Cortex of kidney (tissue), 1 donor: ENCODE measurements around the gene PPFIA2.

Experiments used
- DNase-seq: peaks from one replicate; lab custom pipeline; 2025; lab: John Stamatoyannopoulos, UW

PPFIA2 gene

DNA sequence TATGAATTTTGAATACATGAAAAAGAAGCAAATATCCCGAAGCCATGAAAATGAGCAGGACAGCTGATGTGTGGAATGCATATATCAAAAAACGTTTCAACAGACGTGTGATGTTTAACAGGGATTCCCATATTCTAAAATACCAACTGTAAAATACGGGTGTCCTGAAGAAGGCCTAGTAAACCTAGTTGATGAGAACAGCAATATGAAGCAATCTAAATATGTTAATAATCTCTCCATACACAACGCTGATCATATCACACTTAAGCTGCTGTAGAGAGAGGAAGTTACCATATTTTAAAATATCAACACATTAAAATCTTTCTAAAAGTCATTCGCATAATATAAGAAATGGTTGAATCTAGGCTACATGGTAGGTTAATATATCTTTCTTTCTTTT lies 317.5 kb downstream of the PPFIA2 start:
- DNase-seq, result no peak

- DNase-seq, result no peak
These were observed 319.1 kb downstream of the PPFIA2 start for GRCh38 chr12:81440001-81440400.

DNA sequence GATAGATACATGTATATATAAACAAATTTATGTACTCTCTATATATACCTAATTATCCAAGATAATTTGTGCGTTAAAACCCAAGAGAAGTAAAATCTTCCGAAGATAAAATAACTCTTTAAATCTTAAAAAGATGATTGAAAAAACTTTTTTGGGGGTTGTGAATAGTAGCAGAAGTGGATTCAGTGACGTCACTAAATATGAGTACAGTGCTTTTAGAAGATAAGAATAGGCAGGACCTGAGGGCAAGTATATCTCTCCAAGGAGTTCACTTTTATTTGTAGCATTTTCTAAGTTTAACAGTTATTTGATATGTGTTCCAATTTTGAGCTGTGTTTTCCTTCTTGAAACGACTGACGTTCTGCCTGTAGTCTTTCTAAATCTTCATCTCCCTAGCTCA lies 319.8 kb downstream of the PPFIA2 start:
- DNase-seq, result no peak

DNA sequence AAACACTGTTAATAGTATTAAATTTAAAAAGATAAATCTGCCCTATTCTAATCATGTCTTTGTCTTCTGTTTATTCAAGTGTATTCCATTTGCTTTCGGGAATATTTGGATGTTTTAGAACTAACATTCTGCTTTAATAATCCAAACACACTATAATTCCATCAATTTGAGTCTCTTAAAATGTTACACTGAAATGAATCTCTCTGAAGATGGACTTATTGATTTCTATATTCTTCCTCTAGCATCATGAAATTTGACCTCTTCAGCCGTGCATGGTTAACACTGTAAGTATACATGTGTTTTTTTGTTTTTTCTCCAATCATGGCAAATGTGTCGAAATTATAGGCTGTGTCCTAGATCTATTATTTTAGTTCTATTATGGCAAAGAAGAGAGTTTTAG lies 342.1 kb downstream of the PPFIA2 start:
- DNase-seq, result no peak

- no peak for DNase-seq
These were observed 342.6 kb downstream of the PPFIA2 start for GRCh38 chr12:81416571-81416970.

DNA sequence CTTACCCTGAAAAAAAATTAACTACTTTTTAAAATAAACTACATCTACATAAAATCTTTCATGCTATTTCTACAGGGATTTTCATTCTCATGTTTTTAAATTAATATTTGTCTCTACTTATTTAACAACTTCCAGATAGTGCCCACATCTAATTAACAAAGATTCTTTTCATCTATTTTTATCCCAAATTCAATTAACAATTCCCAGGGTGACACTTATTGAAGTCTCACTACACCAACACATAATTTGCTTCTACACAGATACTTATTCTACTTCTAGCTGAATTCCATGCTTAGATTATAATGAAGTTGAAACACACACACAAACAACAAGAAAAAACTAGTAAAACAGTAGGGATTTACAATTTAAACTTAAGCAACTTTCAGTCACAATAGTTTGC lies 344.7 kb downstream of the PPFIA2 start:
- DNase-seq, result no peak

GRCh38 chr12:81412940-81413339 lies 346.2 kb downstream of the PPFIA2 start:
- no peak for DNase-seq

GRCh38 chr12:81403348-81403747 lies 355.8 kb downstream of the PPFIA2 start:
- DNase-seq, result no peak

GRCh38 chr12:81401241-81401640 lies 357.9 kb downstream of the PPFIA2 start:
- no peak for DNase-seq

DNA sequence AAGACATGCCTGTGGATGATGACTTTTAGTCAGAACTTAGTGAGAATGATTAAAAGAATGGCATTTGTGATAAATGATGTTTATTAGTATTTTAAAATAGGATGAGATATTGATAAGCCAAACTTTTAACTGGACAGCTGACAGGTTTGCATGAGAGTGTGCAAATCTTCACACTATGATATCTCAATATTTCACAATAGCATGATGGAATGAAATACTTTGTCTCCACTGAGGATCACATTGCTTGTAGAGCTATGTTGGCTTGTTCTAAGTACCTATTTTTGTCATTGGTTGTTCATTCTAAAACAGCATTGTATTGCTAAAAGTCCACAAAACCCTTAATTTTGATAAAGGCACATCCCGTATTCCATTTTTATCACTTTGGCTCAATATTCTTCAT lies 359.1 kb downstream of the PPFIA2 start:
- no peak for DNase-seq

DNA sequence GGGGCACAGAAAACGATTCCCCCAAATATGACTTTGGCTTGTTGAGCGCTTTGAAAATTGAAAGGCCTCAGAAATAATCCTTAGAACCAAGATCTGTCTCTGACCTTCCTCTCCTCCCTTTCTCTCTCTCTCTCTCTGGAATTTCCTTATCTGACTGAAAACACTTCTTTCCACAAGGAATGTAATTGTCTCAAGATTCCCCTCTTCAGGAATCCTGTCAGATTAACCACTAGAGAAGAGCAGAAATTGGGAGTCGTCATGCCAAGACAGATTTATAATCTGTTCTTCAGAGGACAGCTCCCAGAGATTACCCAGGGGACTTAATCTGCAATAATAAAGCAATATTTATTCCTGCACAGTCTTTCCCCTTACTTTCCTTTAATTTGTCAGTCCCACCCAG lies 363.7 kb downstream of the PPFIA2 start:
- no peak for DNase-seq

DNA sequence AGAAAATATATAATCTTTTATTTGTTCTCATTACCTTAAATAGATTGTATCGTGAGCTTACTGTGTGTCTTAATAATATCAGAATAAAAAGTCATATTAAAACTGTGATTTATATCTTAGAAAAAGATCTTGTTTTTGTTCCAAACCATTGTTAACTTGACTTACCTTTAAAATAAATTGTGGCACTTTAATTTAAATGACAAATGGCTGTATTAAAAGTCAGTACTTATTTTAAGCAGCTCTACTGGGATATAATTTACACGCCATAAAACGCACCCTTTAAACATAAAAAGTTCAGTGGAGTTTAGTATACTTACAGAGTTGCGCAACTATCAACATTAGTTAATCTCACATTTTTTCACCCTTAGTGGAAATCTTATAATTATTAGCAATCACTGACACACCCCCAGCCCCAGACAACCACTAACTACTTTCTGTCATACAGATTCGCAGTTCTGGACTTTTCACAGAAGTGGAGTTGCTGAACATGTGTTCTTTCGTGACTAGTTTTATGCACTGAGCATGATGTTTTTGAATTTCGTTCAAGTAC lies 369.5 kb downstream of the PPFIA2 start:
- no peak for DNase-seq

DNA sequence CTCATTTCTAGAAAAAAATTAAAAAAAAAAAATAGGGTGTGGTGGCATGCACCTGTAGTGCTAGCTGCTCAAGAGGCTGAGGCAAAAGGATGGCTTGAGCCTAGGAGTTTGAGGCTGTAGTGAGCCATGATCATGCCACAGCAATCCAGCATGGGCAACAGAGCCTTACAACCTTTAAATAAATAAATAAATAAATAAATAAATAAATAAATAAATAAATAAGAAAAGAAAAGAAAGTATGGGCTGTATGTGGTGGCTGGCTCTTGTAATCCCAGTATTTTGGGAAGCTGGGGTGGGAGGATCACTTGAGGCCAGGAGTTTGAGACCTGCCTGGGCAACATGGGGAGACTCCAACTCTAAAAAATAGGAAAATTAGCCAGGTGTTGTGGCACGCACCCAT lies 373.0 kb downstream of the PPFIA2 start:
- DNase-seq, result no peak

GRCh38 chr12:81381951-81382350 lies 377.2 kb downstream of the PPFIA2 start:
- DNase-seq, result no peak

GRCh38 chr12:81378601-81379285 lies 380.4 kb downstream of the PPFIA2 start:
- no peak for DNase-seq

DNA sequence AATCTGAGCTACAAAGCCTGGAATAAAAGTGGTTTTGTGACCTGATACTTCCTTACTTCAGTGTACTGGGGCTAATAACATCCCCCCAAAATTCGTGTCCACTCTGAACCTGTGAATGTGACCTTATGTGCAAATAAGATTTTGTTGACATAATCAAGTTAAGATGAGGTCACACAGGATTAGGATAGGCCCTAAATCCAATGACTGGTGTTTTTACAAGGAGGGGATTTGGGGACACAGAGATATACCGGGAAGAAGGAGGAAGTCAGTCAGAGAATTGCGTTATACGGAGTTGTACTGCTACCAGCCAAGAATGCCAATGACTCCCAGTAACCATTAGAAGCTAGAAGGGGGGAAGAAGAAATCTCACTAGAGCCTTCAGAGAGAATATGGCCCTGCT lies 381.4 kb downstream of the PPFIA2 start:
- DNase-seq, result no peak

DNA sequence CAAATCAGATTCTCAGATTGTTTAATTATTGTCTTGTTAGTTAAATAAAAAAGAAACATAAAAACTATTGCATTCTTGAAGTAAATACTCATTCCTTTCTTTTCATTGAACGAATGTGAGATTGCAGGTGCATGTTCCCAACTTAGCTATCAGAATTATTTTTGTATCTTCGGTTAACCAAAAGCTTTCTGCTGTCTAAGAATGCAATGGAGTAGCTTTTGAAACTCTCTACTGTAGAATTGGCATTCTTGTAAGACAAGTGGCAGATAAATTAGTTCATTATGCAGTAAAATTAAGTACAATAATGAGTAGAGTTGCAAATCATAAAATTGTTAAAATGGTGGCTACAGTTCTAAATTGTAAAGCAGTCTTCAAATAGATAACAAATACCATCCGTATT lies 383.2 kb downstream of the PPFIA2 start:
- no peak for DNase-seq

DNA sequence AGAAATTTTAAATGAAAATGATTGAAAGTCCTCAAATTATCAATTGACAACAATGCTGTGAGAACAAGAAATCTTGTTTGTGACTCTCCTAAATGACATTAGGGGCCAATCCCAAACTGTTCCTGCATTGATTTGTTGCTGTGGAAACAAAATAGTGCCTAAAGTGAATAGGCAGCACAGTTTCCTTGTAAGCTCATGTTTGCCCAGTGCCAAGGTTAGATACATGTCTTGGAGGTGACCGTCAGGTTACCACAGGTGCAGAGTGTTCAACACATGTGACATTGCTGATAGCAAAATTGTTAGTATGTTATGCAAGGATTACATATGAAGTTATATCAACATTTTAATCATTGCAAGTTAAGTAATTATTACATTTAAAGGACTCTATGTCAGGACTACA lies 388.7 kb downstream of the PPFIA2 start:
- no peak for DNase-seq

- no peak for DNase-seq
These were observed 390.0 kb downstream of the PPFIA2 start for GRCh38 chr12:81369175-81369574.

DNA sequence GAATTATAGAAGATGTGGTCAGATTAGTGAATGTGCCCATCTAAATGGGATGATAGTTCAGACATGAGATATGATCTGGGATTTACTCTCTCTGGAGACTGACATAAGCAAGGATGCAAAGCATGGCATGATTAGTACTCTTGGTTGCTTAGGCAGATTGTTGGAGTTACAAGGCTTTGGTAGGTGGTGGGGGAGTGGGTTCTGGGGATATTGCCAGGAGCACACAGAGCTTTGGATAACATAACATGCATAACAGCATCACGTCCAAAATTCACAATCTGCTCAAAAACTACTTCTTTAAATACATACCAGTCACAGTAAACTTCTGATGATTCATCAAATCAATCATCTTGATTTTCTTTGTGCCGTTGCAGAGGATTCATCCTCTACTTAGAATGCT lies 393.9 kb downstream of the PPFIA2 start:
- DNase-seq, result no peak

DNA sequence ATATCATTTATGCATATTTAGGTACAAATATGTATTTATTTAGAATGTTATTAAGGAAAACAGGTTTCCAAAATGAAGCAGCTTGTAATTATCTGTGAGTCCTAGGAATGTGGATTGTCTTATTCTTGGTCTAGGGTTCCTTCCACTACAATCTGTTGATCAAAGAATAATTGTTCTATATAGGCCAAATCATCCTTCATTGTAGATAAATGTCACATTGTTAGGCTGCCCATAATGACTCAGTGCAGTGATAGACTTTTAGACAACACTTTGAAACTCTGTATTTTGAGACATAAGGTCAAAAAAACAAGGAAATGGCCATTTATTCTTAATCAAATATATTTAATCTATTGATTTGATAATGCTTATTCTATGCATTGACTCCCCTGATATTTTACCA lies 398.2 kb downstream of the PPFIA2 start:
- no peak for DNase-seq

- no peak for DNase-seq
These were observed 399.4 kb downstream of the PPFIA2 start for GRCh38 chr12:81359736-81360135.

DNA sequence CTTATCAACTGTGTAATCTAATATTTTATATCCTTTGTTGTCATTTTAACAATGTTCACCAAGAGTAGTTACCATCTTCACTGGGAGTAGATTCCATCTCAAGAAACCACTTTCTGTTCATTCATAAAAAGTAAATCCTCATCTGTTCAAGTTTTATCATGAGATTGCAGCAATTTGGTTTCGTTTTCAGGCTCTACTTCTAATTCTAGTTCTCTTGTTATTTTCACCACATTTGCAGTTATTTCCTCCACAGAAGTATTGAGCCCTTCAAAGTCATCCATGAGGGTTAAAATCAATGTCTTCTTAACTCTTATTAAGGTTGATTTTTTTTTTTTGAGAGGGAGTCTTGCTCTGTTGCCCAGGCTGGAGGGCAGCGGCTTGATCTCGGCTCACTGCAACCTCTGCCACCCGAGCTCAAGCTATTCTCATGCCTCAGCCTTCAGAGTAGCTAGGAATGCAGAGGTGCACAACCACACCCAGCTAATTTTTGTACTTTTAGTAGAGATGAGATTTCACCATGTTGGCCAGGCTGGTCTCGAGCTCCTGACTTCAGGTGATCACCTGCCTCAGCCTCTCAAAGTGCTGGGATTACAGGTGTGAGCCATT lies 404.7 kb downstream of the PPFIA2 start:
- no peak for DNase-seq

DNA sequence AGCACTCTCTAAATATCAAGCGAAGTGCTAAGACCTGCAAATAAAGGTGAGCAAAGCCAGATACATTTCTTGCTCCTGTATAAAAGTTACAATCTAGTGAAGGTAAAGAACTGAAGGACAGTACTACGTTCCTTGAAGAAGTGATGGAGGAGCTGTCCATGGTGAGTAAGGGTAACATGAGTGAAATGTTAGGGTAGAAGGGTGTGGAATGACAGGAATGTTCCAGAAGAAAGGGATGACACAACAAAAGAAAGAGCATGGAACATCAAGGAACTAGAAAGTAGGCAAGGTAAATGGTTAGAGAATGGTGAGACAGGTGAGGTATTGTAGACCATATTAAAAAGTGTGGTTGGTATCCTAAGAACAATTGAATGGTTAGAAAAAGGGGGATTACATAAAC lies 408.8 kb downstream of the PPFIA2 start:
- DNase-seq, result no peak
